HepG2 (cell line): ENCODE results near the gene FBN2. TPM values are rescaled to one million over a fixed set of nuclear protein-coding genes. Genes with fewer than 3 reads are reported as not detected.

ENCODE experiments used
- ATAC-seq: fragments of 200-7000 bp; cut with Tn5 transposase; 3 replicates; pipeline ENCODE4 v1.9.1; 2020; ENCODE audit warnings: mild to moderate bottlenecking, moderate library complexity
- BruUV-seq: library from RNA; stranded (reverse); fragments of 400-500 nt; replicated peaks from 2 replicates; lab custom pipeline; 2021; lab: Mats Ljungman, UMichigan
- CTCF ChIA-PET: fragments of 300-600 bp; formaldehyde crosslinking; extraction: SDS; loops from one replicate; lab custom pipeline; 2021; ENCODE audit warnings: low total read pairs, inconsistent platforms, low intra/inter-chr PET ratio; lab: Yijun Ruan, JAX
- POLR2A ChIA-PET: fragments of 350-600 bp; sonication (Branson Sonifier 250); formaldehyde crosslinking; loops from one replicate; lab custom pipeline; 2020; ENCODE audit warnings: antibody characterized with exemption, inconsistent platforms; lab: Yijun Ruan, JAX
- DNase-seq: peaks from one replicate; pipeline ENCODE4 v3.0.0-alpha.2; 2015; ENCODE audit warnings: low spot score
- FAIRE-seq: peaks from 3 replicates; lab custom pipeline; 2011; peaks lifted over from hg19 to GRCh38; lab: Jason Lieb, UNC
- H2AFZ ChIP-seq: one replicate; pipeline ENCODE4 v1.6.1; 2011; ENCODE audit warnings: low read length, inconsistent platforms
- H3K27ac ChIP-seq: fragments of 300-600 bp; 3 replicates; pipeline ENCODE4 v1.8.0; 2011; ENCODE audit warnings: mixed run types, mild to moderate bottlenecking, mixed read lengths, low read length, inconsistent platforms; ENCODE audit not compliant: insufficient read depth; ENCODE audit errors: extremely low read length
- H3K27me3 ChIP-seq, 2 experiments: fragments of 200-600 bp in 1 of 2; 2 replicates in 1 of 2; 3 replicates in 1 of 2; pipeline versions ENCODE4 v1.6.0 to v1.8.0; 2011; ENCODE audit warnings: low read length in 2 of 2, mild to moderate bottlenecking in 2 of 2, moderate library complexity in 2 of 2, inconsistent platforms in 1 of 2; ENCODE audit not compliant: insufficient read depth in 2 of 2, control insufficient read depth in 1 of 2
- H3K36me3 ChIP-seq, 2 experiments: fragments of 200-600 bp in 1 of 2; replicated peaks in 1 of 2; 2 replicates in 1 of 2; 3 replicates in 1 of 2; pipeline versions ENCODE4 v1.5.1 to v1.8.0; 2011; ENCODE audit warnings: low read length in 2 of 2, inconsistent platforms in 1 of 2; ENCODE audit not compliant: insufficient read depth in 2 of 2, control insufficient read depth in 1 of 2
- H3K4me1 ChIP-seq: 2 replicates; pipeline ENCODE4 v1.5.1; 2012; ENCODE audit warnings: low read length, inconsistent platforms; ENCODE audit not compliant: insufficient read depth
- H3K4me2 ChIP-seq: 2 replicates; pipeline ENCODE4 v1.6.0; 2011; ENCODE audit warnings: low read depth, low read length, inconsistent platforms
- H3K4me3 ChIP-seq, 3 experiments: fragments of 200-600 bp in 1 of 3; sonication (generic), shearing (Covaris generic) in 1 of 3; replicated peaks in 1 of 3; 2 replicates each; pipeline ENCODE4 v1.5.1; 2011 to 2016; ENCODE audit warnings: low read length in 3 of 3, inconsistent platforms in 2 of 3, low read depth in 2 of 3, mild to moderate bottlenecking in 2 of 3, control low read depth in 1 of 3, mixed read lengths in 1 of 3; ENCODE audit not compliant: insufficient read depth in 1 of 3
- H3K79me2 ChIP-seq: one replicate; pipeline ENCODE4 v1.6.1; 2011; ENCODE audit warnings: low read length, inconsistent platforms; ENCODE audit not compliant: insufficient read depth
- H3K9ac ChIP-seq: 2 replicates; pipeline ENCODE4 v1.6.0; 2011; ENCODE audit warnings: mild to moderate bottlenecking, low read depth, low read length, inconsistent platforms; ENCODE audit not compliant: insufficient read depth
- H3K9me3 ChIP-seq: 2 replicates; pipeline ENCODE4 v1.5.1; 2012; ENCODE audit warnings: mild to moderate bottlenecking, low read length
- H4K20me1 ChIP-seq: 2 replicates; pipeline ENCODE4 v1.6.0; 2011; ENCODE audit warnings: inconsistent platforms, mild to moderate bottlenecking, low read length, moderate library complexity; ENCODE audit not compliant: insufficient read depth
- FOXM1 ChIP-seq: sonication (generic); formaldehyde crosslinking; IDR thresholded peaks from 2 replicates; pipeline ENCODE4 v1.5.0; 2020; ENCODE audit warnings: missing genetic modification reagents
- GZF1 ChIP-seq: sonication (generic); formaldehyde crosslinking; IDR thresholded peaks from 2 replicates; pipeline ENCODE4 v1.5.1; 2020; ENCODE audit warnings: mild to moderate bottlenecking, missing genetic modification reagents
- HDAC6 ChIP-seq: fragments of 200-600 bp; sonication (generic); IDR thresholded peaks from 2 replicates; pipeline ENCODE4 v1.7.0; 2017; ENCODE audit warnings: mild to moderate bottlenecking, antibody characterized with exemption, low read length, low read depth
- IKZF4 ChIP-seq: sonication (generic); formaldehyde crosslinking; IDR thresholded peaks from 2 replicates; pipeline ENCODE4 v1.5.1; 2020; ENCODE audit warnings: borderline replicate concordance, mild to moderate bottlenecking, low read depth, missing genetic modification reagents; ENCODE audit errors: not compliant biosample characterization
- NFKB2 ChIP-seq: sonication (generic); formaldehyde crosslinking; IDR thresholded peaks from 2 replicates; pipeline ENCODE4 v1.4.0; 2020; ENCODE audit warnings: missing genetic modification reagents, borderline replicate concordance
- NR2F2 ChIP-seq: IDR thresholded peaks from 2 replicates; pipeline ENCODE4 v1.6.1; 2012; ENCODE audit warnings: low read depth, inconsistent platforms, borderline replicate concordance
- NR3C1 ChIP-seq: sonication (generic); formaldehyde crosslinking; IDR thresholded peaks from 2 replicates; pipeline ENCODE4 v1.4.0; 2020; ENCODE audit warnings: missing genetic modification reagents
- SKI ChIP-seq: fragments of 450-650 bp; IDR thresholded peaks from one replicate; pipeline ENCODE4 v1.6.1; 2018; ENCODE audit warnings: mild to moderate bottlenecking; ENCODE audit not compliant: partially characterized antibody
- TP53 ChIP-seq: sonication (generic); formaldehyde crosslinking; conservative IDR thresholded peaks from 2 replicates; pipeline ENCODE4 v1.4.0; 2020; ENCODE audit warnings: missing genetic modification reagents
- ZFP36L2 ChIP-seq: sonication (generic); formaldehyde crosslinking; IDR thresholded peaks from 2 replicates; pipeline ENCODE4 v1.4.0; 2020; ENCODE audit warnings: missing genetic modification reagents
- ZNF207 ChIP-seq: fragments of 450-650 bp; IDR thresholded peaks from 2 replicates; pipeline ENCODE4 v1.6.1; 2016; ENCODE audit warnings: antibody characterized with exemption, borderline replicate concordance
- ZNF318 ChIP-seq: sonication (generic); formaldehyde crosslinking; IDR thresholded peaks from 2 replicates; pipeline ENCODE4 v1.4.0; 2020; ENCODE audit warnings: mild to moderate bottlenecking, missing genetic modification reagents
- ZNF549 ChIP-seq: sonication (generic); formaldehyde crosslinking; IDR thresholded peaks from 2 replicates; pipeline ENCODE4 v1.5.0; 2020; ENCODE audit warnings: missing genetic modification reagents
- ZNF747 ChIP-seq: sonication (generic); formaldehyde crosslinking; IDR thresholded peaks from 2 replicates; pipeline ENCODE4 v1.8.1; 2023; ENCODE audit warnings: missing genetic modification reagents, mild to moderate bottlenecking, borderline replicate concordance
- ZNF777 ChIP-seq: sonication (generic); formaldehyde crosslinking; IDR thresholded peaks from 2 replicates; pipeline ENCODE4 v1.4.0; 2020; ENCODE audit warnings: missing genetic modification reagents
- ZSCAN20 ChIP-seq: sonication (generic); formaldehyde crosslinking; IDR thresholded peaks from 2 replicates; pipeline ENCODE4 v1.4.0; 2020; ENCODE audit warnings: missing genetic modification reagents, mild to moderate bottlenecking, borderline replicate concordance
- WGBS: methylation state at CpG from one replicate; pipeline ENCODE4 v1.1.6; 2017; ENCODE audit warnings: low lambda C conversion rate; 5-methylcytosine and 5-hydroxymethylcytosine counted together
- in situ Hi-C: cut with HindIII; loops from 2 replicates; pipeline ENCODE4 v1.10.0; 2017; ENCODE audit warnings: low pct_unique_long_range_greater_than_20kb; ENCODE audit not compliant: extremely low pct_ligation_motif_present
- intact Hi-C: fragments of 100-400 bp; cut with micrococcal nuclease; formaldehyde crosslinking; loops from one replicate; pipeline ENCODE4 v1.10.0; 2022; ENCODE audit not compliant: unreplicated experiment
- polyA plus RNA-seq, 8 experiments: library from polyadenylated mRNA; depleted of rRNA in 3 of 8; stranded (reverse) in 7 of 8; unstranded in 1 of 8; fragments of >200 nt; fragmentation: Illumina TruSeq in 4 of 8; extraction: Trizol in 4 of 8; gene quantifications; 2 replicates each; pipeline versions ENCODE4 v1.2.1 to v1.2.3, GENCODE V29; 2011 to 2016; ENCODE audit warnings: low read depth in 4 of 8, missing spikeins in 1 of 8, mixed read lengths in 1 of 8; ENCODE audit not compliant: insufficient read depth in 1 of 8
- total RNA-seq, 5 experiments: library from RNA; depleted of rRNA; stranded (reverse); fragments of >200 nt; fragmentation: Illumina TruSeq; extraction: Trizol; gene quantifications; 2 replicates each; pipeline ENCODE4 v1.2.3, GENCODE V29; 2016; ENCODE audit warnings: low read depth in 1 of 5
- TF ChIP-seq, protein P1 (sequence below): sonication (generic); formaldehyde crosslinking; IDR thresholded peaks from 2 replicates; pipeline ENCODE4 v1.4.0; 2020; ENCODE audit warnings: missing genetic modification reagents, mild to moderate bottlenecking, borderline replicate concordance

Gene FBN2
- total and polyA plus RNA-seq, 2 of the 13 experiments (the other 11 are each of a cell fraction or from before 2014, with no cell fraction given), result not detected

- TF ChIP-seq ZNF318 (no peak), HDAC6 (no peak), NR3C1 (no peak)
Observed at GRCh38 chr5:128303593-128303992, 234.5 kb downstream of the FBN2 start (continued).

DNA sequence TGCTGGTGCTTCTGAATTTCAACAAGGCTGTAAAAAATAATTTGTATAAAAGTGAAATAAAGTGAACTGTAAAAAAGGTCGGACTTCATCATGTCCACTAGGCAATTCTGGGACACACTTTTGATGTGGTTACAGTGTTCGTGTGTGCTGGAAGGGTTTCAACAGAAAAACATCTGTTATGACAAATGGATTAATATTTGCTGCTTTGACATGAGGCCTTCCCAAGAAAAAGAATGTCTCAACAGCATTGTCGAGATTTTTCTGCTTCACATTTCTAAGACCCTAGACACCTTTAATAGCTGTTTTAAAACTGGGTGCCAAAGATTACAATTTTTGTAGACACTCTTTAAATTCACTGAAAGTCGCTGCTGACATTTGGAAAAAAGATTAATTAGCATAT lies 237.9 kb downstream of the FBN2 start:
- no TSS peak for BruUV-seq
- ChIA-PET CTCF (no interaction called here), POLR2A (no interaction called here)
- ATAC-seq (no peak), FAIRE-seq (no peak), DNase-seq (no peak)
- no peak overlapping the region for H3K4me3 ChIP-seq
- H3K9ac ChIP-seq, result no peak overlapping the region
- WGBS, result 4% methylated on average over 4 of the region's 4 CpGs
- intact Hi-C loops (no loop called here), in situ Hi-C loops (no loop called here)
- no peak overlapping the region for H3K27ac ChIP-seq
- no peaks in the 10 kb centered on the region for H3K9me3 ChIP-seq
- H3K79me2 ChIP-seq, result no peaks in the 10 kb centered on the region
- H3K4me2 ChIP-seq, result no peak overlapping the region
- H3K27me3 ChIP-seq, result no peaks in the 10 kb centered on the region
- no peaks in the 10 kb centered on the region for H3K4me1 ChIP-seq
- H3K36me3 ChIP-seq, result no peaks in the 10 kb centered on the region
- no peaks in the 10 kb centered on the region for H4K20me1 ChIP-seq
- H2AFZ ChIP-seq, result no peak overlapping the region
- TF ChIP-seq ZNF549 (CRISPR knock-in tag), result no peak
- no peak for TF ChIP-seq GZF1
- no peak for TF ChIP-seq ZNF207
- no peak for TF ChIP-seq ZNF777 (CRISPR knock-in tag)
- TF ChIP-seq ZNF747 (CRISPR knock-in tag), result no peak
- TF ChIP-seq SKI, result no peak
- TF ChIP-seq NFKB2, result no peak
- TF ChIP-seq TP53 (CRISPR knock-in tag), result no peak
- no peak for TF ChIP-seq NR2F2
- no peak for TF ChIP-seq ZSCAN20 (CRISPR knock-in tag)
- no peak for TF ChIP-seq IKZF4
- TF ChIP-seq, protein P1, sequence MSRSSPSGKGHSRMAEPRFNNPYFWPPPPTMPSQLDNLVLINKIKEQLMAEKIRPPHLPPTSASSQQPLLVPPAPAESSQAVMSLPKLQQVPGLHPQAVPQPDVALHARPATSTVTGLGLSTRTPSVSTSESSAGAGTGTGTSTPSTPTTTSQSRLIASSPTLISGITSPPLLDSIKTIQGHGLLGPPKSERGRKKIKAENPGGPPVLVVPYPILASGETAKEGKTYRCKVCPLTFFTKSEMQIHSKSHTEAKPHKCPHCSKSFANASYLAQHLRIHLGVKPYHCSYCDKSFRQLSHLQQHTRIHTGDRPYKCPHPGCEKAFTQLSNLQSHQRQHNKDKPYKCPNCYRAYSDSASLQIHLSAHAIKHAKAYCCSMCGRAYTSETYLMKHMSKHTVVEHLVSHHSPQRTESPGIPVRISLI (CRISPR knock-in tag), result no peak
- TF ChIP-seq ZFP36L2 (CRISPR knock-in tag), result no peak
- TF ChIP-seq FOXM1 (CRISPR knock-in tag), result no peak
